WTC11 (cell line): ENCODE results near the gene GAS2L3. TPM values are rescaled to one million over a fixed set of nuclear protein-coding genes. Genes with fewer than 3 reads are reported as not detected.
"Not testable (repeated sequence)": the region's sequence is repeated elsewhere in the genome, so short reads cannot be mapped to it uniquely, and the experiment has no call there.

Experiments
- ATAC-seq: fragments of 200-7000 bp; cut with Tn5 transposase; 2 replicates; pipeline ENCODE4 v1.10.0; 2021; ENCODE audit warnings: mild to moderate bottlenecking, moderate library complexity
- CTCF ChIA-PET: fragments of 300-600 bp; sonication (Branson Sonifier 250); formaldehyde crosslinking; loops from one replicate; lab custom pipeline; 2021; ENCODE audit warnings: antibody characterized with exemption; lab: Charles Lee
- POLR2A ChIA-PET: fragments of 350-600 bp; sonication (Branson Sonifier 250); formaldehyde crosslinking; loops from one replicate; lab custom pipeline; 2021; ENCODE audit warnings: antibody characterized with exemption; lab: Charles Lee
- DNase-seq: peaks from one replicate; pipeline ENCODE4 v3.0.0; 2021; ENCODE audit warnings: low spot score
- H3K27ac Mint-ChIP-seq: 2 replicates; pipeline ENCODE4 v1.8.0; 2021; ENCODE audit warnings: mixed read lengths
- H3K27me3 Mint-ChIP-seq: 2 replicates; pipeline ENCODE4 v1.8.0; 2021; ENCODE audit warnings: low read depth, mild to moderate bottlenecking, moderate library complexity, mixed read lengths
- H3K36me3 Mint-ChIP-seq: 2 replicates; pipeline ENCODE4 v1.8.0; 2021; ENCODE audit warnings: mixed read lengths
- H3K4me1 Mint-ChIP-seq: 2 replicates; pipeline ENCODE4 v1.8.0; 2022; ENCODE audit warnings: mixed read lengths
- H3K4me3 Mint-ChIP-seq: 2 replicates; pipeline ENCODE4 v1.8.0; 2021; ENCODE audit warnings: mild to moderate bottlenecking, moderate library complexity, mixed read lengths
- H3K9me3 Mint-ChIP-seq: 2 replicates; pipeline ENCODE4 v1.8.0; 2021; ENCODE audit warnings: mixed read lengths
- CREM ChIP-seq: sonication (generic); formaldehyde crosslinking; IDR thresholded peaks from 2 replicates; pipeline ENCODE4 v1.8.1; 2022; ENCODE audit warnings: mild to moderate bottlenecking, missing genetic modification reagents, moderate library complexity
- FOXP1 ChIP-seq: sonication (generic); formaldehyde crosslinking; IDR thresholded peaks from 2 replicates; pipeline ENCODE4 v1.8.0; 2022; ENCODE audit warnings: missing genetic modification reagents, mild to moderate bottlenecking, moderate library complexity, borderline replicate concordance
- GABPB1 ChIP-seq: sonication (generic); formaldehyde crosslinking; IDR thresholded peaks from 2 replicates; pipeline ENCODE4 v1.8.1; 2023; ENCODE audit warnings: mild to moderate bottlenecking, missing genetic modification reagents
- NFE2L1 ChIP-seq: sonication (generic); formaldehyde crosslinking; IDR thresholded peaks from 2 replicates; pipeline ENCODE4 v1.8.1; 2023; ENCODE audit warnings: missing genetic modification reagents
- RELA ChIP-seq: sonication (generic); formaldehyde crosslinking; IDR thresholded peaks from 2 replicates; pipeline ENCODE4 v1.8.1; 2022; ENCODE audit warnings: missing genetic modification reagents, mild to moderate bottlenecking, borderline replicate concordance
- SOX15 ChIP-seq: fragments of 250-450 bp; sonication (Bioruptor Pico); IDR thresholded peaks from 2 replicates; pipeline ENCODE4 v1.9.0; 2021; ENCODE audit warnings: mild to moderate bottlenecking
- TEAD4 ChIP-seq: sonication (generic); formaldehyde crosslinking; IDR thresholded peaks from 2 replicates; pipeline ENCODE4 v1.8.0; 2022; ENCODE audit warnings: mild to moderate bottlenecking, missing genetic modification reagents
- ZNF138 ChIP-seq: sonication (generic); formaldehyde crosslinking; conservative IDR thresholded peaks from 2 replicates; pipeline ENCODE4 v1.8.1; 2022; ENCODE audit warnings: mild to moderate bottlenecking, moderate library complexity, missing genetic modification reagents
- ZNF396 ChIP-seq: fragments of 250-450 bp; sonication (Bioruptor Pico); IDR thresholded peaks from 2 replicates; pipeline ENCODE4 v1.8.0; 2021; ENCODE audit warnings: mild to moderate bottlenecking, moderate library complexity, borderline replicate concordance
- total RNA-seq: library from RNA; stranded (reverse); gene quantifications from 3 replicates; pipeline ENCODE4 v1.2.3, GENCODE V29; 2021
- TF ChIP-seq, protein P1 (sequence below): fragments of 250-450 bp; sonication (Bioruptor Pico); IDR thresholded peaks from 2 replicates; pipeline ENCODE4 v2.1.2; 2022; ENCODE audit warnings: mild to moderate bottlenecking, moderate library complexity
- TF ChIP-seq, protein P2 (sequence below): sonication (generic); formaldehyde crosslinking; IDR thresholded peaks from 2 replicates; pipeline ENCODE4 v1.8.0; 2023; ENCODE audit warnings: missing genetic modification reagents
- TF ChIP-seq, protein P3 (sequence below): fragments of 250-450 bp; sonication (Bioruptor Pico); conservative IDR thresholded peaks from 2 replicates; pipeline ENCODE4 v1.9.0; 2021; ENCODE audit warnings: mild to moderate bottlenecking
- TF ChIP-seq, protein P4 (sequence below): fragments of 250-450 bp; sonication (Bioruptor Pico); IDR thresholded peaks from 2 replicates; pipeline ENCODE4 v1.9.0; 2021; ENCODE audit warnings: mild to moderate bottlenecking

GAS2L3 gene
- total RNA-seq, 1 experiment from 2014 or later = 14.8 TPM

DNA sequence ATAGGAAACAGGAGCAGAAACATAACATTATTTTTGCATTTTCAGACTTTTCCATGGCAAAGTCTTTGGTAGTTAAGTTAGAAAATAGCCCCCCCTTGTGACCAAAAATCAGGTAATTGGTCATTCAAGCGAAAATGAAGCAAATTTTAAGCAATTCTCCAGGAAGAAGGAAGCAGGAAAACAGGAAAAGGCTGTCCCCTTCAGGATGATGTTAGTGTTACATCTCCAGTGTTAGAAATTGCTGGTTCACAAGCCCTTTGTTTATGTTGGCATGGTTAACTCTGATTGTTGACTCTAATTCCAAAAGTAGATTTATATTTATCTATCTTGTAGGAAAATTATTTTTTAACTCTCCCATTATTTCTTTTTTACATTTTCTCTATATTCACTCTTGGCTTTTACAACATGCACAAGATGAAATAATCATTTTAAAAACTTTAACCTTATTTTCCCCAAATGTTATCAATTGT lies 18.8 kb upstream of the GAS2L3 start (continued):
- TF ChIP-seq, protein P1, sequence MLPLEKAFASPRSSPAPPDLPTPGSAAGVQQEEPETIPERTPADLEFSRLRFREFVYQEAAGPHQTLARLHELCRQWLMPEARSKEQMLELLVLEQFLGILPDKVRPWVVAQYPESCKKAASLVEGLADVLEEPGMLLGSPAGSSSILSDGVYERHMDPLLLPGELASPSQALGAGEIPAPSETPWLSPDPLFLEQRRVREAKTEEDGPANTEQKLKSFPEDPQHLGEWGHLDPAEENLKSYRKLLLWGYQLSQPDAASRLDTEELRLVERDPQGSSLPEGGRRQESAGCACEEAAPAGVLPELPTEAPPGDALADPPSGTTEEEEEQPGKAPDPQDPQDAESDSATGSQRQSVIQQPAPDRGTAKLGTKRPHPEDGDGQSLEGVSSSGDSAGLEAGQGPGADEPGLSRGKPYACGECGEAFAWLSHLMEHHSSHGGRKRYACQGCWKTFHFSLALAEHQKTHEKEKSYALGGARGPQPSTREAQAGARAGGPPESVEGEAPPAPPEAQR (CRISPR knock-in tag) = no peak

DNA sequence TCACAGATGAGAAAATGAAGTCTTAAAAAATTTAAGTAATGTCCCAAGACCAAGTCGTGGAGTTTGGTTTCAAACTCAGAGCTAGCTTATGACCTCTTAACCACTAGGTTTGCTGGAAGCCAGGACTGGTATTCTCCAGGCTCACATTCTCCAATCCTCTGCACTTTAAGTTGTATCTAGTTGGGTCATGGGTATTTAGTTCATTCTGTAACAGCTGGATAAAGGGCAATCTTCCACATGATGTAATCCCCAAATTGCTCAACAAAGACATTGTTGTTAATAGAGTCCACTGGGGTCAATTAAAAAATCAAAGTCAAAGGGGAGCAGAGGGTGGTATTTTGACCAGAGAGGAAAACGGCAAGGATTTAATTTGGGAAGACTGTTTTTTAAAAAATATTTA lies 17.8 kb upstream of the GAS2L3 start:
- Mint-ChIP-seq H3K36me3 (no peaks in the 10 kb centered on the region), H3K9me3 (peaks cover 20% of the 10 kb centered on the region; the same call in 1 of the 2 replicates), H3K27me3 (no peaks in the 10 kb centered on the region), H3K4me1 (peaks cover 5% of the 10 kb centered on the region; the same call in 1 of the 2 replicates), H3K27ac (no peak overlapping the region), H3K4me3 (no peak overlapping the region)
- ATAC-seq = no peak
- DNase-seq = no peak
- ChIA-PET POLR2A (interaction anchor here (0.6 kb wide), 1 partner anchor 185 kb away, joined by 5 read pairs; no protein-coding TSS in a partner anchor), CTCF (interaction anchor here (0.9 to 3.9 kb wide), 11 partner anchors 18 to 321 kb away, joined by 3 to 46 read pairs (median 6); partner anchors contain the start of genes GAS2L3 and SLC17A8)
- TF ChIP-seq, protein P2, sequence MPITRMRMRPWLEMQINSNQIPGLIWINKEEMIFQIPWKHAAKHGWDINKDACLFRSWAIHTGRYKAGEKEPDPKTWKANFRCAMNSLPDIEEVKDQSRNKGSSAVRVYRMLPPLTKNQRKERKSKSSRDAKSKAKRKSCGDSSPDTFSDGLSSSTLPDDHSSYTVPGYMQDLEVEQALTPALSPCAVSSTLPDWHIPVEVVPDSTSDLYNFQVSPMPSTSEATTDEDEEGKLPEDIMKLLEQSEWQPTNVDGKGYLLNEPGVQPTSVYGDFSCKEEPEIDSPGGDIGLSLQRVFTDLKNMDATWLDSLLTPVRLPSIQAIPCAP (CRISPR knock-in tag) = no peak
- TF ChIP-seq GABPB1 = peak; percentile 70

DNA sequence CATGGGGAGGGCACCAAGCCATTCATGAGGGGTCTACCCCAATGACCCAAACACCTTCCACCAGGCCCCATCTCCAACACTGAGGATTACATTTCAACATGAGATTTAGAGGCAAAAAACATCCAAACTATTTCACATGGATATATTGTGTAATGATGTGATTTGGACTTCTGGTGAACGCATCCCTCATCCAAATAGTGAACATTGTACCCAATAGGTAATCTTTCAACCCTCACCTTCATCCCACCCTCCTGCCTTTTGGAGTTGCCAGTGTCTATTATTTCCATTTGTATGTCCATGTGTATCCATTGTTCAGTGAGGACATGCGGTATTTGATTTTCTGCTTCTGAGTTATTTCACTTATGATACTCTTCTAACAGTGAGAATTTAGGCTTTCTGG lies 16.1 kb upstream of the GAS2L3 start:
- Mint-ChIP-seq H3K27me3 (no peaks in the 10 kb centered on the region), H3K4me3 (no peak overlapping the region), H3K9me3 (peaks cover 21% of the 10 kb centered on the region; the same call in 1 of the 2 replicates), H3K4me1 (peaks cover 5% of the 10 kb centered on the region; the same call in 1 of the 2 replicates), H3K36me3 (no peaks in the 10 kb centered on the region), H3K27ac (no peak overlapping the region)
- DNase-seq = no peak
- no peak for ATAC-seq
- ChIA-PET POLR2A (no interaction called here), CTCF (no interaction called here)
- TF ChIP-seq ZNF138 (CRISPR knock-in tag) = no peak
- TF ChIP-seq TEAD4 = no peak
- no peak for TF ChIP-seq FOXP1 (CRISPR knock-in tag)
- no peak for TF ChIP-seq CREM (CRISPR knock-in tag)
- TF ChIP-seq ZNF396 (CRISPR knock-in tag) = no peak
- no peak for TF ChIP-seq NFE2L1 (CRISPR knock-in tag)
- TF ChIP-seq RELA (CRISPR knock-in tag) = no peak

DNA sequence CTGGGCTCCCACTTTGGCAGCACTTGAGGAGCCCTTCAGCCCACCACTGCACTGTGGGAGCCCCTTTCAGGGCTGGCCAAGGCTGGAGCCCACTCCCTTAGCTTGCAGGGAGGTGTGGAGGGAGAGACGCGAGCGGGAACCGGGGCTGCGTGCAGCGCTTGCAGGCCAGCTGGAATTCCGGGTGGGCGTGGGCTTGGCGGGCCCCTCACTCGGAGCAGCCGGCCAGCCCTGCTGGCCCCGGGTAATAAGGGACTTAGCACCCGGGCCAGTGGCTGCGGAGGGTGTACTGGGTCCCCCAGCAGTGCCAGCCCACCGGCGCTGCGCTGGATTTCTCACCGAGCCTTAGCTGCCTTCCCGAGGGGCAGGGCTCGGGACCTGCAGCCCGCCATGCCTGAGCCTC lies 14.2 kb upstream of the GAS2L3 start:
- peaks cover 21% of the 10 kb centered on the region; the same call in 1 of the 2 replicates for H3K9me3 Mint-ChIP-seq
- H3K36me3 Mint-ChIP-seq, H3K27ac Mint-ChIP-seq, H3K27me3 Mint-ChIP-seq, H3K4me1 Mint-ChIP-seq, POLR2A ChIA-PET, CTCF ChIA-PET, H3K4me3 Mint-ChIP-seq, ATAC-seq, DNase-seq: not testable (repeated sequence)

DNA sequence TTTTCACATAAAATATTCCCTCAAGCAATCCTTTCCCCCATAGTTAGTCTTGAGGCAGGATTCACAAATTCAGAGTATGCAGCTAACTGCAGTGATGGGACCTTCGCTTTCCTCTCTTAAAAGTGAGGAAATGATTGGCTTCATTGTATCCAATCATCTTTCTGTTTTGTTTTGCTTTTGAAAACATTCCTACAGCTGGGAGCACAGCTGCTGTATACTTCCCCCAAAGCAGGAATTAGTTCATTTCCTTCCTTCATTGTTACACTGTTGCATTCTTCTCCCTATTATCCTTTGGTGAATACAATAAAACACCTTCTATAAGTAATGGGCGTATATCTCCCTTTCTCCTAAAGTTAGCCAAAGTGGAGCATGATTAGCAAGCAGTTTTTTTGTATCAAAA lies 9.4 kb upstream of the GAS2L3 start:
- ChIA-PET POLR2A (no interaction called here), CTCF (interaction anchor here (0.8 to 1.0 kb wide), 2 partner anchors 9 to 160 kb away, joined by 3 read pairs; no protein-coding TSS in a partner anchor)
- no peaks in the 10 kb centered on the region; the same call in none of the 2 replicates for H3K27me3 Mint-ChIP-seq
- peaks cover 9% of the 10 kb centered on the region for H3K4me1 Mint-ChIP-seq
- H3K4me3 Mint-ChIP-seq = no peak overlapping the region
- H3K27ac Mint-ChIP-seq = no peak overlapping the region
- DNase-seq (no peak), ATAC-seq (no peak)
- H3K36me3 Mint-ChIP-seq = no peaks in the 10 kb centered on the region
- TF ChIP-seq, protein P3, sequence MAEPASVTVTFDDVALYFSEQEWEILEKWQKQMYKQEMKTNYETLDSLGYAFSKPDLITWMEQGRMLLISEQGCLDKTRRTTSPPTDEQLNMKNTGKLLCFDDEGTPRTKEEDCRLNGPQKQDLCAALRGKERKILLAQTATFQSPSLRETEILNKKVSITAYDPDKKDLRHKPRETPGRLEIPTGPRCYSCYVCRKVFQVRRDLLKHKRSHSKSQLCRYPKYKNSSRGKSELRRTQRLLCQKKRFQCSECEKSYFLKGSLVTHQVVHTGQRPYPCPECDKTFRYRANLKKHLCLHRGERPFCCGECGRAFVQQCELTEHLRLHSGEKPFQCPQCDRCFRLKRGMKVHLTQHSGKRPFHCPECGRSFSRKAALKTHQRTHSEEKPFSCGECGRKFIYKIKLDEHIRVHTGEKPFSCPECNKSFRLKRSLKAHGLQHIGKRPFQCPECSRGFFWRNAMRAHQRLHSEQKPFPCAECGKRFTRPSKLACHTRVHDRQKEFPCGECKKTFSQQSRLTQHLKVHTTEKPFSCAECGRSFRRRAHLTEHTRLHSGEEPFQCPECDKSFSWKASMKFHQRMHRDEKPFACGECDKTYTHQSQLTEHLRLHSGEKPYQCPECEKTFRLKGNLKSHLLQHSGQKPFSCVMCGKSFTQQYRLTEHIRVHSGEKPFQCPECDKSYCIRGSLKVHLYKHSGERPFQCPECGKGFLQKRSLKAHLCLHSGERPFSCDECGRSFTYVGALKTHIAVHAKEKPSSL (CRISPR knock-in tag) = no peak
- TF ChIP-seq, protein P1 (CRISPR knock-in tag) = no peak
- no peak for TF ChIP-seq RELA (CRISPR knock-in tag)
- TF ChIP-seq, protein P4, sequence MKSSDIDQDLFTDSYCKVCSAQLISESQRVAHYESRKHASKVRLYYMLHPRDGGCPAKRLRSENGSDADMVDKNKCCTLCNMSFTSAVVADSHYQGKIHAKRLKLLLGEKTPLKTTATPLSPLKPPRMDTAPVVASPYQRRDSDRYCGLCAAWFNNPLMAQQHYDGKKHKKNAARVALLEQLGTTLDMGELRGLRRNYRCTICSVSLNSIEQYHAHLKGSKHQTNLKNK (CRISPR knock-in tag) = no peak
- no peak for TF ChIP-seq SOX15 (CRISPR knock-in tag)
- no peak for TF ChIP-seq GABPB1
- H3K9me3 Mint-ChIP-seq = peaks cover 10% of the 10 kb centered on the region; the same call in 1 of the 2 replicates
